Common myeloid progenitor, CD34-positive (primary cell): ENCODE measurements around the gene DGLUCY.
A peak's percentile ranks its signal among the peaks of the same experiment; 100 is the strongest.
"Not testable (repeated sequence)": the region's sequence is repeated elsewhere in the genome, so short reads cannot be mapped to it uniquely, and the experiment has no call there.

ENCODE experiments used
- CTCF ChIA-PET: fragments of 350-600 bp; sonication (Branson Sonifier 250); formaldehyde crosslinking; loops from one replicate; lab custom pipeline; 2021; ENCODE audit warnings: antibody characterized with exemption; lab: Charles Lee
- POLR2A ChIA-PET: fragments of 350-600 bp; sonication (Branson Sonifier 250); formaldehyde crosslinking; loops from one replicate; lab custom pipeline; 2021; ENCODE audit warnings: antibody characterized with exemption; lab: Charles Lee
- DNase-seq, 3 donors: peaks; one replicate each; pipeline versions ENCODE4 v3.0.0 to v3.0.0-alpha.2; 2013
- H3K27ac ChIP-seq, 2 experiments: 1 replicate in 1 of 2; 2 replicates in 1 of 2; pipeline ENCODE4 v1.7.0; 2013; ENCODE audit warnings: inconsistent platforms in 2 of 2, low read length in 2 of 2, mild to moderate bottlenecking in 2 of 2, low read depth in 1 of 2, moderate library complexity in 1 of 2; ENCODE audit not compliant: severe bottlenecking in 2 of 2, insufficient read depth in 1 of 2, poor library complexity in 1 of 2
- H3K27me3 ChIP-seq, 5 experiments: replicated peaks in 2 of 5; 1 replicate in 3 of 5; 2 replicates in 2 of 5; pipeline versions ENCODE4 v1.6.1 to v1.7.0; 2013; ENCODE audit warnings: low read length in 4 of 5, mild to moderate bottlenecking in 2 of 5, moderate library complexity in 2 of 5, inconsistent platforms in 1 of 5; ENCODE audit not compliant: insufficient read depth in 5 of 5, control insufficient read depth in 4 of 5
- H3K36me3 ChIP-seq, 4 experiments: 1 replicate in 2 of 4; 2 replicates in 2 of 4; pipeline versions ENCODE4 v1.6.1 to v1.7.0; 2013; ENCODE audit warnings: low read length in 3 of 4, control low read depth in 1 of 4, mild to moderate bottlenecking in 1 of 4; ENCODE audit not compliant: control insufficient read depth in 4 of 4, insufficient read depth in 4 of 4
- H3K4me1 ChIP-seq, 4 experiments: 1 replicate in 3 of 4; 2 replicates in 1 of 4; pipeline versions ENCODE4 v1.6.1 to v1.7.1; 2013; ENCODE audit warnings: low read length in 3 of 4, mild to moderate bottlenecking in 3 of 4, control low read depth in 1 of 4, inconsistent platforms in 1 of 4, moderate library complexity in 1 of 4; ENCODE audit not compliant: control insufficient read depth in 4 of 4, insufficient read depth in 4 of 4; ENCODE audit errors: control extremely low read depth in 1 of 4
- H3K4me3 ChIP-seq, 7 experiments: 1 replicate in 4 of 7; 2 replicates in 3 of 7; pipeline versions ENCODE4 v1.5.1 to v1.7.0; 2013; ENCODE audit warnings: mild to moderate bottlenecking in 7 of 7, low read length in 6 of 7, moderate library complexity in 6 of 7, inconsistent platforms in 2 of 7, low read depth in 2 of 7, control low read depth in 1 of 7; ENCODE audit not compliant: insufficient read depth in 4 of 7, control insufficient read depth in 1 of 7; ENCODE audit errors: extremely low read depth in 1 of 7
- H3K9me3 ChIP-seq, 5 experiments: 1 replicate in 4 of 5; 2 replicates in 1 of 5; pipeline versions ENCODE4 v1.6.1 to v1.7.1; 2013; ENCODE audit warnings: low read length in 4 of 5, mild to moderate bottlenecking in 2 of 5, inconsistent platforms in 1 of 5, low read depth in 1 of 5, moderate library complexity in 1 of 5; ENCODE audit not compliant: control insufficient read depth in 4 of 5, insufficient read depth in 2 of 5; ENCODE audit errors: control extremely low read depth in 1 of 5
- WGBS: methylation state at CpG from one replicate; pipeline ENCODE4 v1.1.5; 2013; ENCODE audit not compliant: insufficient coverage; 5-methylcytosine and 5-hydroxymethylcytosine counted together

The DGLUCY gene

GRCh38 chr14:91225025-91225424 is 111.2 kb downstream of the DGLUCY start:
- WGBS, result 94% methylated on average over 7 of the region's 7 CpGs
- Histone ChIP-seq H3K9me3 (no peaks in the 10 kb centered on the region), H3K36me3 (peaks cover 9 to 52% (median 45%) of the 10 kb centered on the region in 4 experiments), H3K4me1 (peaks cover 5 to 35% (median 11%) of the 10 kb centered on the region in 4 experiments), H3K27ac (no peak overlapping the region), H3K4me3 (no peak overlapping the region), H3K27me3 (peaks cover 0 to 22% (median 2%) of the 10 kb centered on the region in 5 experiments)
- POLR2A ChIA-PET, result no interaction called here
- CTCF ChIA-PET, result no interaction called here
- no peak for DNase-seq

- Histone ChIP-seq H3K27me3 (peaks cover 0 to 26% (median 2%) of the 10 kb centered on the region in 5 experiments), H3K4me1 (peaks cover 5 to 45% (median 16%) of the 10 kb centered on the region in 4 experiments), H3K36me3 (peaks cover 7 to 41% (median 35%) of the 10 kb centered on the region in 4 experiments)
- DNase-seq, H3K4me3 ChIP-seq, H3K9me3 ChIP-seq, CTCF ChIA-PET, H3K27ac ChIP-seq, POLR2A ChIA-PET: not testable (repeated sequence)
- WGBS, result no CpG with 5 or more reads among the region's 4 CpGs
Measured at GRCh38 chr14:91226360-91226759, 112.5 kb downstream of the DGLUCY start.

- H3K9me3 ChIP-seq, result peaks cover 0 to 7% (median 4%) of the 10 kb centered on the region in 5 experiments
- CTCF ChIA-PET, result interaction anchor here (1.5 kb wide), 1 partner anchor 42 kb away, joined by 4 read pairs; no protein-coding TSS in a partner anchor
- no peak overlapping the region for H3K27ac ChIP-seq
- POLR2A ChIA-PET, result no interaction called here
- 100% methylated on average over 7 of the region's 7 CpGs for WGBS
- DNase-seq, result no peak
- no peak overlapping the region for H3K4me3 ChIP-seq
- H3K27me3 ChIP-seq, result peaks cover 0 to 31% (median 2%) of the 10 kb centered on the region in 5 experiments
- H3K36me3 ChIP-seq, result peaks cover 7 to 42% (median 28%) of the 10 kb centered on the region in 4 experiments
- peaks cover 10 to 51% (median 16%) of the 10 kb centered on the region in 4 experiments for H3K4me1 ChIP-seq
Measured at GRCh38 chr14:91227183-91227628, 113.3 kb downstream of the DGLUCY start.

GRCh38 chr14:91228112-91229004 is 114.5 kb downstream of the DGLUCY start:
- ChIA-PET CTCF (interaction anchor here (0.8 to 1.9 kb wide), 4 partner anchors 15 to 52 kb away, joined by 3 to 10 read pairs (median 4); partner anchors contain the start of gene GPR68), POLR2A (interaction anchor here (1.2 kb wide), 1 partner anchor 16 kb away, joined by 4 read pairs; no protein-coding TSS in a partner anchor)
- peaks cover 0 to 7% (median 4%) of the 10 kb centered on the region in 5 experiments for H3K9me3 ChIP-seq
- H3K4me3 ChIP-seq, result no peak overlapping the region
- WGBS, result 91% methylated on average over 13 of the region's 14 CpGs
- DNase-seq, result peak in 2 of 3 donors; percentile 48 to 53
- H3K36me3 ChIP-seq, result peaks cover 2 to 37% (median 22%) of the 10 kb centered on the region in 4 experiments
- peaks cover 0 to 43% (median 8%) of the 10 kb centered on the region in 5 experiments for H3K27me3 ChIP-seq
- H3K27ac ChIP-seq, result no peak overlapping the region
- H3K4me1 ChIP-seq, result peaks cover 14 to 53% (median 16%) of the 10 kb centered on the region in 4 experiments

- peaks cover under 1 to 32% (median 17%) of the 10 kb centered on the region in 4 experiments for H3K36me3 ChIP-seq
- 100% methylated on average over 1 of the region's 1 CpG for WGBS
- H3K9me3 ChIP-seq, result peaks cover 0 to 7% (median 4%) of the 10 kb centered on the region in 5 experiments
- no peak overlapping the region for H3K4me3 ChIP-seq
- ChIA-PET CTCF (interaction anchor here (0.8 to 1.9 kb wide), 5 partner anchors 15 to 53 kb away, joined by 3 to 10 read pairs (median 4); partner anchors contain the start of gene GPR68), POLR2A (interaction anchor here (1.2 kb wide), 1 partner anchor 15 kb away, joined by 4 read pairs; no protein-coding TSS in a partner anchor)
- H3K4me1 ChIP-seq, result peaks cover 14 to 53% (median 16%) of the 10 kb centered on the region in 4 experiments
- no peak for DNase-seq
- H3K27ac ChIP-seq, result no peak overlapping the region
- peaks cover 0 to 49% (median 8%) of the 10 kb centered on the region in 5 experiments for H3K27me3 ChIP-seq
Measured at GRCh38 chr14:91229005-91229382, 115.1 kb downstream of the DGLUCY start.

- Histone ChIP-seq H3K27ac (no peak overlapping the region), H3K9me3 (peaks cover 0 to 7% (median 4%) of the 10 kb centered on the region in 5 experiments), H3K36me3 (peaks cover 0 to 28% (median 13%) of the 10 kb centered on the region in 4 experiments), H3K27me3 (peaks cover 0 to 57% (median 12%) of the 10 kb centered on the region in 5 experiments), H3K4me3 (no peak overlapping the region), H3K4me1 (peaks cover 14 to 53% (median 16%) of the 10 kb centered on the region in 4 experiments)
- ChIA-PET CTCF (interaction anchor here (1.4 to 1.9 kb wide), 2 partner anchors 52 to 53 kb away, joined by 3 to 10 read pairs; no protein-coding TSS in a partner anchor), POLR2A (no interaction called here)
- peak; percentile 77 to 97 (median 96) for DNase-seq
- WGBS, result 0% methylated on average over 1 of the region's 6 CpGs
Measured at GRCh38 chr14:91229743-91230200, 115.9 kb downstream of the DGLUCY start.
